K562 (cell line): Measurements from ENCODE around the gene TAAR9. TPM values are rescaled to one million over a fixed set of nuclear protein-coding genes. Genes with fewer than 3 reads are reported as not detected.

Source experiments
- ATF1 ChIP-seq, 2 experiments: fragments of 450-650 bp in 1 of 2; IDR thresholded peaks; 2 replicates each; pipeline ENCODE4 v1.6.1; 2016; ENCODE audit warnings: missing compliant biosample characterization in 1 of 2, missing genetic modification characterization in 1 of 2
- ETV6 ChIP-seq, 3 experiments: fragments of 150-350 bp in 1 of 3; sonication (generic) in 1 of 3; formaldehyde crosslinking in 1 of 3; IDR thresholded peaks; 2 replicates each; pipeline versions ENCODE4 v1.6.1 to v1.8.0; 2014 to 2022; ENCODE audit warnings: borderline replicate concordance in 2 of 3, low read depth in 2 of 3, antibody characterized with exemption in 1 of 3, low read length in 1 of 3, mild to moderate bottlenecking in 1 of 3, missing genetic modification reagents in 1 of 3
- HDAC1 ChIP-seq, 2 experiments: fragments of 450-650 bp; IDR thresholded peaks; 2 replicates each; pipeline ENCODE4 v1.6.1; 2016 to 2017; ENCODE audit warnings: inconsistent platforms in 1 of 2, mild to moderate bottlenecking in 1 of 2, moderate library complexity in 1 of 2
- HIVEP1 ChIP-seq: fragments of 250-450 bp; sonication (Bioruptor Pico); IDR thresholded peaks from 2 replicates; pipeline ENCODE4 v1.4.0; 2020; ENCODE audit warnings: mild to moderate bottlenecking
- HMG20A ChIP-seq: fragments of 450-650 bp; formaldehyde crosslinking; conservative IDR thresholded peaks from 2 replicates; pipeline ENCODE4 v1.4.0; 2020; ENCODE audit warnings: mild to moderate bottlenecking, mixed read lengths
- KDM1A ChIP-seq, 2 experiments: fragments of 450-650 bp; IDR thresholded peaks; 2 replicates each; pipeline ENCODE4 v1.6.1; 2016; ENCODE audit warnings: mild to moderate bottlenecking in 2 of 2
- SRF ChIP-seq, 2 experiments: fragments of 250-450, 450-650 bp in 1 of 2; sonication (Bioruptor Pico) in 1 of 2; sonication (generic) in 1 of 2; formaldehyde crosslinking; IDR thresholded peaks; 2 replicates each; pipeline versions ENCODE4 v1.5.0 to v1.5.1; 2020 to 2022; ENCODE audit warnings: mild to moderate bottlenecking in 1 of 2, missing genetic modification reagents in 1 of 2
- ZNF766 ChIP-seq: fragments of 200-800 bp; sonication (Bioruptor generic); conservative IDR thresholded peaks from 2 replicates; pipeline ENCODE4 v1.6.1; 2016; ENCODE audit warnings: missing genetic modification characterization, missing compliant biosample characterization
- ZNF830 ChIP-seq: fragments of 250-450 bp; sonication (Bioruptor Pico); IDR thresholded peaks from 2 replicates; pipeline ENCODE4 v1.5.0; 2021; ENCODE audit warnings: mild to moderate bottlenecking
- polyA plus RNA-seq, 8 experiments: library from polyadenylated mRNA; depleted of rRNA in 4 of 8; stranded (reverse) in 5 of 8; unstranded in 3 of 8; fragments of >200 nt; fragmentation: Nextera tagmentation in 2 of 8; fragmentation: Illumina TruSeq in 1 of 8; extraction: Ambion mirVana in 2 of 8; extraction: Trizol in 1 of 8; gene quantifications; 2 replicates each; pipeline versions ENCODE4 v1.2.1 to v1.2.3, GENCODE V29; 2011 to 2014; ENCODE audit warnings: inconsistent platforms in 1 of 8, missing spikeins in 1 of 8
- total RNA-seq, 7 experiments: library from RNA; depleted of rRNA in 6 of 7; stranded (reverse); fragments of >200 nt in 6 of 7; fragmentation: Illumina TruSeq in 2 of 7; extraction: Trizol in 2 of 7; gene quantifications; 2 replicates each; pipeline versions ENCODE4 v1.2.1 to v1.2.3, GENCODE V29; 2011 to 2021; ENCODE audit warnings: low replicate concordance in 1 of 7
- TF ChIP-seq, protein P1 (sequence below), 2 experiments: IDR thresholded peaks; 2 replicates each; pipeline ENCODE4 v1.6.1; 2011; ENCODE audit warnings: borderline replicate concordance in 1 of 2, control low read depth in 1 of 2, low read depth in 1 of 2, low read length in 1 of 2, mild to moderate bottlenecking in 1 of 2, mixed read lengths in 1 of 2, moderate library complexity in 1 of 2; ENCODE audit not compliant: insufficient read depth in 1 of 2, insufficient read length in 1 of 2, poor library complexity in 1 of 2, severe bottlenecking in 1 of 2; ENCODE audit errors: extremely low read depth in 1 of 2
- TF ChIP-seq, protein P2 (sequence below): fragments of 450-650 bp; IDR thresholded peaks from 2 replicates; pipeline ENCODE4 v1.6.1; 2017; ENCODE audit warnings: antibody characterized with exemption, mild to moderate bottlenecking

Gene TAAR9
- total and polyA plus RNA-seq, 9 of the 15 experiments (the other 6 are each of a cell fraction or from before 2014, with no cell fraction given), result not detected

DNA sequence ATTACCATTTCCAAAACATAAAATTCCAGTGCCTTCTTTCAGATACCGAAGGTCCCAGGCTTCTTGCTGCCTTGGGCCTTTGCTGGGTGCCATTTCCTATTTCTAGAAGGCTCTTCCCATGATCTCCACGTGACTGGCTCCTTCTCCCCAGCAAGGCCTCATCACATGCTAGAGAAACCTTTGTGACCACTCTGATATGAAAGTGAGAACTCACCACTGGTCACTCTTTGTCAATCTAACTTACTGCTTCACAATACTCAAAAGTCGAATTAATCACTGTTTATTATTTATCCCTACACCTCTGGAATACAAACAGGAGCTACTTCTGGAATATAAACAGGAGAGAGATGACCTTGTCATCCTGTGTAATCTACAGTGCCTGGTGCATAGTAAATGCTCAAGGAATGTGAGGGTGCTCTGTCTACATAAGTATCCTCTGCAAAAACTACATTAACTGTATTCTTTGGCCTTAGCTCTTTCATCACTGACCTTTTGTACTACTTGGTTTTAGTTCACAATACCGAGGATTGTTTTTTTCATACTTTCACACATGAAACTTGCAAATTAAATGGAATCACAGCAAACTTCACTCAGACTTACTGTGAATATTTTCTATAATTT is 26.8 kb upstream of the TAAR9 start (continued):
- 0 out of 4 replicates have a peak, but pooled peaks of 1 of the 2 experiments have one; percentile 29 for TF ChIP-seq HDAC1 (IDR thresholded peaks at IDR 0.05)
- TF ChIP-seq ZNF766, result peak; percentile 55; the same call in 1 of the 2 replicates
- no peak for TF ChIP-seq HIVEP1
- TF ChIP-seq, protein P1, sequence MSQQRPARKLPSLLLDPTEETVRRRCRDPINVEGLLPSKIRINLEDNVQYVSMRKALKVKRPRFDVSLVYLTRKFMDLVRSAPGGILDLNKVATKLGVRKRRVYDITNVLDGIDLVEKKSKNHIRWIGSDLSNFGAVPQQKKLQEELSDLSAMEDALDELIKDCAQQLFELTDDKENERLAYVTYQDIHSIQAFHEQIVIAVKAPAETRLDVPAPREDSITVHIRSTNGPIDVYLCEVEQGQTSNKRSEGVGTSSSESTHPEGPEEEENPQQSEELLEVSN (IDR thresholded peaks at IDR 0.05; ENCODE audit: borderline replicate concordance in 1 of 2, extremely low read depth in 1 of 2, insufficient read depth in 1 of 2, insufficient read length in 1 of 2, low read depth in 1 of 2, low read length in 1 of 2, poor library complexity in 1 of 2, severe bottlenecking in 1 of 2), result peak in 1 of 2 experiments; percentile 39
- TF ChIP-seq, protein P2, sequence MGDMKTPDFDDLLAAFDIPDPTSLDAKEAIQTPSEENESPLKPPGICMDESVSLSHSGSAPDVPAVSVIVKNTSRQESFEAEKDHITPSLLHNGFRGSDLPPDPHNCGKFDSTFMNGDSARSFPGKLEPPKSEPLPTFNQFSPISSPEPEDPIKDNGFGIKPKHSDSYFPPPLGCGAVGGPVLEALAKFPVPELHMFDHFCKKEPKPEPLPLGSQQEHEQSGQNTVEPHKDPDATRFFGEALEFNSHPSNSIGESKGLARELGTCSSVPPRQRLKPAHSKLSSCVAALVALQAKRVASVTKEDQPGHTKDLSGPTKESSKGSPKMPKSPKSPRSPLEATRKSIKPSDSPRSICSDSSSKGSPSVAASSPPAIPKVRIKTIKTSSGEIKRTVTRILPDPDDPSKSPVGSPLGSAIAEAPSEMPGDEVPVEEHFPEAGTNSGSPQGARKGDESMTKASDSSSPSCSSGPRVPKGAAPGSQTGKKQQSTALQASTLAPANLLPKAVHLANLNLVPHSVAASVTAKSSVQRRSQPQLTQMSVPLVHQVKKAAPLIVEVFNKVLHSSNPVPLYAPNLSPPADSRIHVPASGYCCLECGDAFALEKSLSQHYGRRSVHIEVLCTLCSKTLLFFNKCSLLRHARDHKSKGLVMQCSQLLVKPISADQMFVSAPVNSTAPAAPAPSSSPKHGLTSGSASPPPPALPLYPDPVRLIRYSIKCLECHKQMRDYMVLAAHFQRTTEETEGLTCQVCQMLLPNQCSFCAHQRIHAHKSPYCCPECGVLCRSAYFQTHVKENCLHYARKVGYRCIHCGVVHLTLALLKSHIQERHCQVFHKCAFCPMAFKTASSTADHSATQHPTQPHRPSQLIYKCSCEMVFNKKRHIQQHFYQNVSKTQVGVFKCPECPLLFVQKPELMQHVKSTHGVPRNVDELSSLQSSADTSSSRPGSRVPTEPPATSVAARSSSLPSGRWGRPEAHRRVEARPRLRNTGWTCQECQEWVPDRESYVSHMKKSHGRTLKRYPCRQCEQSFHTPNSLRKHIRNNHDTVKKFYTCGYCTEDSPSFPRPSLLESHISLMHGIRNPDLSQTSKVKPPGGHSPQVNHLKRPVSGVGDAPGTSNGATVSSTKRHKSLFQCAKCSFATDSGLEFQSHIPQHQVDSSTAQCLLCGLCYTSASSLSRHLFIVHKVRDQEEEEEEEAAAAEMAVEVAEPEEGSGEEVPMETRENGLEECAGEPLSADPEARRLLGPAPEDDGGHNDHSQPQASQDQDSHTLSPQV, result peak; percentile 40; the same call in 1 of the 2 replicates
- peak in 1 of 2 experiments; percentile 16; a peak in 1 of 4 replicates for TF ChIP-seq KDM1A (IDR thresholded peaks at IDR 0.05)
- no peak for TF ChIP-seq HMG20A (CRISPR knock-in tag)
- TF ChIP-seq SRF (CRISPR knock-in tag; IDR thresholded peaks at IDR 0.05), result no peak
- no peak for TF ChIP-seq ETV6 (IDR thresholded peaks at IDR 0.05; ENCODE audit: borderline replicate concordance in 1 of 2, low read depth in 2 of 2, low read length in 1 of 2)
- no peak for TF ChIP-seq ETV6 (CRISPR knock-in tag; IDR thresholded peaks at IDR 0.05; ENCODE audit: borderline replicate concordance)
- no peak for TF ChIP-seq ZNF830 (CRISPR knock-in tag)
- TF ChIP-seq ATF1 (CRISPR knock-in tag; IDR thresholded peaks at IDR 0.05), result no peak
- 0 out of 2 replicates have a peak, but pooled peaks have one; percentile 10 for TF ChIP-seq ATF1 (tag; IDR thresholded peaks at IDR 0.05)
